OCI-LY3 (cell line): ENCODE results near the gene HSPBP1.

Experiments
- EZH2phosphoT487 ChIP-seq: fragments of 200-600 bp; shearing (Covaris generic); IDR thresholded peaks from 2 replicates; pipeline ENCODE4 v1.6.1; 2018; ENCODE audit warnings: antibody characterized with exemption, mixed run types, low read depth
- TF ChIP-seq, protein P1 (sequence below): fragments of 200-600, 300-600 bp; sonication (generic); IDR thresholded peaks from 2 replicates; pipeline ENCODE4 v1.5.1; 2014; ENCODE audit warnings: antibody characterized with exemption, low read length, low read depth

- TF ChIP-seq, protein P1, sequence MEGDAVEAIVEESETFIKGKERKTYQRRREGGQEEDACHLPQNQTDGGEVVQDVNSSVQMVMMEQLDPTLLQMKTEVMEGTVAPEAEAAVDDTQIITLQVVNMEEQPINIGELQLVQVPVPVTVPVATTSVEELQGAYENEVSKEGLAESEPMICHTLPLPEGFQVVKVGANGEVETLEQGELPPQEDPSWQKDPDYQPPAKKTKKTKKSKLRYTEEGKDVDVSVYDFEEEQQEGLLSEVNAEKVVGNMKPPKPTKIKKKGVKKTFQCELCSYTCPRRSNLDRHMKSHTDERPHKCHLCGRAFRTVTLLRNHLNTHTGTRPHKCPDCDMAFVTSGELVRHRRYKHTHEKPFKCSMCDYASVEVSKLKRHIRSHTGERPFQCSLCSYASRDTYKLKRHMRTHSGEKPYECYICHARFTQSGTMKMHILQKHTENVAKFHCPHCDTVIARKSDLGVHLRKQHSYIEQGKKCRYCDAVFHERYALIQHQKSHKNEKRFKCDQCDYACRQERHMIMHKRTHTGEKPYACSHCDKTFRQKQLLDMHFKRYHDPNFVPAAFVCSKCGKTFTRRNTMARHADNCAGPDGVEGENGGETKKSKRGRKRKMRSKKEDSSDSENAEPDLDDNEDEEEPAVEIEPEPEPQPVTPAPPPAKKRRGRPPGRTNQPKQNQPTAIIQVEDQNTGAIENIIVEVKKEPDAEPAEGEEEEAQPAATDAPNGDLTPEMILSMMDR: no peak
- no peak for TF ChIP-seq EZH2phosphoT487
These were observed 34.5 kb upstream of the HSPBP1 start for GRCh38 chr19:55314396-55314795.
